Endothelial cell of umbilical vein (primary cell): ENCODE data around the gene TRMT10B. TPM values are rescaled to one million over a fixed set of nuclear protein-coding genes. Genes with fewer than 3 reads are reported as not detected.

Experiments used
- BruUV-seq: library from RNA; stranded (reverse); fragments of 400-500 nt; replicated peaks from 2 replicates; lab custom pipeline; 2021; lab: Mats Ljungman, UMichigan
- CTCF ChIA-PET: fragments of 300-600, 350-600 bp; sonication (Branson Sonifier 250); formaldehyde crosslinking; loops from one replicate; lab custom pipeline; 2021; ENCODE audit warnings: antibody characterized with exemption, inconsistent platforms; lab: Charles Lee
- POLR2A ChIA-PET: fragments of 300-600, 350-600 bp; sonication (Branson Sonifier 250); formaldehyde crosslinking; loops from one replicate; lab custom pipeline; 2021; ENCODE audit warnings: antibody characterized with exemption, inconsistent platforms; lab: Charles Lee
- DNase-seq: peaks from one replicate; pipeline ENCODE4 v3.0.0-alpha.2; 2011; ENCODE audit warnings: low read depth, low spot score
- FAIRE-seq: peaks from 2 replicates; lab custom pipeline; 2011; peaks lifted over from hg19 to GRCh38; lab: Jason Lieb, UNC
- H2AFZ ChIP-seq: 2 replicates; pipeline ENCODE4 v1.6.0; 2012; ENCODE audit warnings: low read depth, low read length, control low read depth, inconsistent platforms
- H3K27ac ChIP-seq: 2 replicates; pipeline ENCODE4 v1.5.1; 2011; ENCODE audit warnings: low read depth, mild to moderate bottlenecking, control low read depth, low read length, moderate library complexity; ENCODE audit not compliant: insufficient read depth
- H3K27me3 ChIP-seq, 2 experiments: 2 replicates each; pipeline versions ENCODE4 v1.6.0 to v1.6.1; 2011; ENCODE audit warnings: low read length in 2 of 2, mixed read lengths in 1 of 2; ENCODE audit not compliant: control insufficient read depth in 2 of 2, insufficient read depth in 2 of 2
- H3K36me3 ChIP-seq, 2 experiments: 2 replicates in 1 of 2; 3 replicates in 1 of 2; pipeline ENCODE4 v1.5.1; 2011; ENCODE audit warnings: low read length in 2 of 2, mild to moderate bottlenecking in 1 of 2, moderate library complexity in 1 of 2; ENCODE audit not compliant: control insufficient read depth in 2 of 2, insufficient read depth in 2 of 2; ENCODE audit errors: extremely low read depth in 1 of 2
- H3K4me1 ChIP-seq: 3 replicates; pipeline ENCODE4 v1.5.1; 2011; ENCODE audit warnings: mild to moderate bottlenecking, low read length; ENCODE audit not compliant: control insufficient read depth, insufficient read depth; ENCODE audit errors: extremely low read depth
- H3K4me2 ChIP-seq: 2 replicates; pipeline ENCODE4 v1.6.1; 2011; ENCODE audit warnings: low read length, control low read depth, mixed read lengths; ENCODE audit not compliant: insufficient read depth
- H3K4me3 ChIP-seq, 3 experiments: fragments of 200-600 bp in 1 of 3; sonication (generic), shearing (Covaris generic) in 1 of 3; replicated peaks in 1 of 3; 2 replicates each; pipeline ENCODE4 v1.5.1; 2011 to 2016; ENCODE audit warnings: control low read depth in 3 of 3, low read length in 3 of 3, mild to moderate bottlenecking in 2 of 3, inconsistent platforms in 1 of 3, low read depth in 1 of 3, moderate library complexity in 1 of 3; ENCODE audit not compliant: insufficient read depth in 1 of 3
- H3K79me2 ChIP-seq: 2 replicates; pipeline ENCODE4 v1.6.0; 2012; ENCODE audit warnings: low read length, inconsistent platforms; ENCODE audit not compliant: control insufficient read depth, insufficient read depth
- H3K9ac ChIP-seq: replicated peaks from 2 replicates; pipeline ENCODE3; 2011; ENCODE audit warnings: low read length, control low read depth; ENCODE audit not compliant: insufficient read depth; ENCODE audit errors: extremely low read depth
- H3K9me1 ChIP-seq: replicated peaks from 3 replicates; pipeline ENCODE4 v1.6.0; 2011; ENCODE audit warnings: mild to moderate bottlenecking, low read length; ENCODE audit not compliant: control insufficient read depth, insufficient read depth; ENCODE audit errors: extremely low read depth
- H3K9me3 ChIP-seq: replicated peaks from 2 replicates; pipeline ENCODE4 v1.5.1; 2012; ENCODE audit warnings: low read length, inconsistent platforms; ENCODE audit not compliant: control insufficient read depth, insufficient read depth
- H4K20me1 ChIP-seq: replicated peaks from 2 replicates; pipeline ENCODE3; 2011; ENCODE audit warnings: mild to moderate bottlenecking, low read length; ENCODE audit not compliant: control insufficient read depth, insufficient read depth; ENCODE audit errors: extremely low read depth
- CTCF ChIP-seq, 2 donors: IDR thresholded peaks; 1 replicate in 1 of 2; 2 replicates in 1 of 2; pipeline ENCODE4 v1.5.1; 2011; ENCODE audit warnings: low read length in 2 of 2, mild to moderate bottlenecking in 2 of 2, moderate library complexity in 2 of 2, control low read depth in 1 of 2, inconsistent platforms in 1 of 2, low read depth in 1 of 2; ENCODE audit not compliant: insufficient read depth in 1 of 2; ENCODE audit errors: extremely low read depth in 1 of 2
- EZH2 ChIP-seq: IDR thresholded peaks from 2 replicates; pipeline ENCODE4 v1.6.1; 2012; ENCODE audit warnings: borderline replicate concordance, low read depth, mild to moderate bottlenecking, moderate library complexity, low read length, inconsistent platforms; ENCODE audit not compliant: severe bottlenecking
- FOS ChIP-seq: IDR thresholded peaks from 2 replicates; pipeline ENCODE4 v1.6.1; 2011; ENCODE audit warnings: mild to moderate bottlenecking, low read length, moderate library complexity, borderline replicate concordance; ENCODE audit not compliant: insufficient read depth
- GATA2 ChIP-seq: IDR thresholded peaks from 2 replicates; pipeline ENCODE4 v1.7.0; 2011; ENCODE audit warnings: low read depth, mild to moderate bottlenecking, moderate library complexity, mixed read lengths, low read length; ENCODE audit not compliant: insufficient read length, insufficient read depth
- JUN ChIP-seq: IDR thresholded peaks from 2 replicates; pipeline ENCODE4 v1.6.1; 2011; ENCODE audit warnings: borderline replicate concordance, low read depth; ENCODE audit not compliant: insufficient read length, insufficient read depth
- MAX ChIP-seq: IDR thresholded peaks from 2 replicates; pipeline ENCODE4 v1.6.1; 2011; ENCODE audit not compliant: insufficient read depth, insufficient read length
- MYC ChIP-seq: IDR thresholded peaks from one replicate; pipeline ENCODE4 v1.6.1; 2011; ENCODE audit warnings: mild to moderate bottlenecking, low read depth, low read length
- POLR2A ChIP-seq: IDR thresholded peaks from 2 replicates; pipeline ENCODE4 v1.6.1; 2012; ENCODE audit warnings: low read depth, mild to moderate bottlenecking, control low read depth, low read length
- POLR2AphosphoS5 ChIP-seq: IDR thresholded peaks from 2 replicates; pipeline ENCODE4 v1.6.1; 2012; ENCODE audit warnings: low read depth, mild to moderate bottlenecking, control low read depth, low read length, moderate library complexity; ENCODE audit not compliant: insufficient read depth
- dilution Hi-C: fragments of 300-500 bp; cut with MboI; formaldehyde crosslinking; loops from one replicate; pipeline ENCODE4 v1.15.0; 2019; ENCODE audit warnings: low sequenced_read_pairs; ENCODE audit not compliant: extremely low pct_ligation_motif_present
- intact Hi-C: fragments of 100-400 bp; cut with micrococcal nuclease; formaldehyde crosslinking; loops from one replicate; pipeline ENCODE4 v1.10.0; 2022
- polyA plus RNA-seq, 4 experiments: library from polyadenylated mRNA; depleted of rRNA in 3 of 4; stranded (reverse) in 3 of 4; unstranded in 1 of 4; fragments of >200 nt; gene quantifications; 2 replicates each; pipeline versions ENCODE4 v1.2.1 to v1.2.3, GENCODE V29; 2011 to 2012; ENCODE audit warnings: missing spikeins in 1 of 4
- total RNA-seq: library from RNA; stranded (reverse); gene quantifications from 2 replicates; pipeline ENCODE4 v1.2.3, GENCODE V29; 2021

TRMT10B gene
- total and polyA plus RNA-seq, 2 donors (not counting 3 experiments of a cell fraction or from before 2014, with no cell fraction given) = 3.0 to 7.0 TPM

GRCh38 chr9:37818849-37819248 lies 65.2 kb downstream of the TRMT10B start:
- no peak overlapping the region for H2AFZ ChIP-seq
- BruUV-seq = no TSS peak
- no peaks in the 10 kb centered on the region for H3K36me3 ChIP-seq
- H4K20me1 ChIP-seq = no peaks in the 10 kb centered on the region
- H3K9me3 ChIP-seq = no peaks in the 10 kb centered on the region
- DNase-seq (no peak), FAIRE-seq (no peak)
- no peak overlapping the region for H3K4me2 ChIP-seq
- H3K4me3 ChIP-seq = no peak overlapping the region
- ChIA-PET POLR2A (no interaction called here), CTCF (interaction anchor here (0.6 to 1.4 kb wide), 3 partner anchors 8 to 83 kb away, joined by 3 to 5 read pairs (median 4); no protein-coding TSS in a partner anchor)
- intact Hi-C loops = no loop called here
- no peak overlapping the region for H3K9ac ChIP-seq
- no peaks in the 10 kb centered on the region for H3K4me1 ChIP-seq
- no peak overlapping the region for H3K27ac ChIP-seq
- no peaks in the 10 kb centered on the region for H3K9me1 ChIP-seq
- H3K79me2 ChIP-seq = peaks cover 17% of the 10 kb centered on the region
- TF ChIP-seq CTCF (IDR thresholded peaks at IDR 0.05; ENCODE audit: extremely low read depth in 1 of 2, insufficient read depth in 1 of 2, low read depth in 1 of 2, low read length in 2 of 2) (no peak), POLR2AphosphoS5 (no peak), JUN (no peak), GATA2 (no peak), POLR2A (no peak), MYC (no peak), EZH2 (no peak), FOS (no peak), MAX (no peak)
- H3K27me3 ChIP-seq = no peaks in the 10 kb centered on the region
- dilution Hi-C loops = no loop called here
